Stomach (tissue), 4 donors: ENCODE data around the gene TSPO2.

Experiments used
- EP300 ChIP-seq: sonication (generic); formaldehyde crosslinking; IDR thresholded peaks from one replicate; pipeline ENCODE4 v1.6.1; 2017; ENCODE audit warnings: antibody characterized with exemption
- POLR2AphosphoS5 ChIP-seq, 3 donors: sonication (generic); formaldehyde crosslinking; IDR thresholded peaks; one replicate each; pipeline ENCODE4 v1.6.1; 2016; ENCODE audit warnings: antibody characterized with exemption in 3 of 3
- TF ChIP-seq, protein P1 (sequence below), 7 experiments: fragments of 450-650 bp in 4 of 7; fragments of 200-600 bp in 3 of 7; sonication (generic) in 3 of 7; IDR thresholded peaks; one replicate each; pipeline ENCODE4 v1.5.1; 2016 to 2019; ENCODE audit warnings: antibody characterized with exemption in 7 of 7, control low read depth in 2 of 7, mild to moderate bottlenecking in 1 of 7

DNA sequence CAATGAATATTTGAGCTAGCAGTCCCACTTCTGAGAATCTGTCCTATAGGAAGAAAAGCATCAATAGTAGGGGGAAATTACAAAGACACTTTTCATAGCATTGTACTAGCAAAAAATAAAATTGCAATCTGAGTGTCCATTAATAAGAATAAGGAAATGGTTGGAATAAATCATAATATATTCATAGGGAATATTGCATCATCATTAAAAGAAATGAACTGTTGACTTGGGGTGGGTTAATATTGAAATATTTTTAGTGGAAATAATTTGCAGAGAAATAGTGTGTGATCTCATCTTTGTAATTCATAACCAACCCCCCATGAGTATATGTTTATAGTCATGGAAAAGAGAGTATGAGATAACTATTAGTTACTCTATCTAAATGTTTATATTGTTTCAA lies 42.9 kb downstream of the TSPO2 start:
- TF ChIP-seq POLR2AphosphoS5 (IDR thresholded peaks at IDR 0.05) (no peak), EP300 (no peak)
- TF ChIP-seq, protein P1, sequence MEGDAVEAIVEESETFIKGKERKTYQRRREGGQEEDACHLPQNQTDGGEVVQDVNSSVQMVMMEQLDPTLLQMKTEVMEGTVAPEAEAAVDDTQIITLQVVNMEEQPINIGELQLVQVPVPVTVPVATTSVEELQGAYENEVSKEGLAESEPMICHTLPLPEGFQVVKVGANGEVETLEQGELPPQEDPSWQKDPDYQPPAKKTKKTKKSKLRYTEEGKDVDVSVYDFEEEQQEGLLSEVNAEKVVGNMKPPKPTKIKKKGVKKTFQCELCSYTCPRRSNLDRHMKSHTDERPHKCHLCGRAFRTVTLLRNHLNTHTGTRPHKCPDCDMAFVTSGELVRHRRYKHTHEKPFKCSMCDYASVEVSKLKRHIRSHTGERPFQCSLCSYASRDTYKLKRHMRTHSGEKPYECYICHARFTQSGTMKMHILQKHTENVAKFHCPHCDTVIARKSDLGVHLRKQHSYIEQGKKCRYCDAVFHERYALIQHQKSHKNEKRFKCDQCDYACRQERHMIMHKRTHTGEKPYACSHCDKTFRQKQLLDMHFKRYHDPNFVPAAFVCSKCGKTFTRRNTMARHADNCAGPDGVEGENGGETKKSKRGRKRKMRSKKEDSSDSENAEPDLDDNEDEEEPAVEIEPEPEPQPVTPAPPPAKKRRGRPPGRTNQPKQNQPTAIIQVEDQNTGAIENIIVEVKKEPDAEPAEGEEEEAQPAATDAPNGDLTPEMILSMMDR (IDR thresholded peaks at IDR 0.05): no peak
